ENCODE measurements around the gene SUPT5H. TPM values are rescaled to one million over a fixed set of nuclear protein-coding genes. Genes with fewer than 3 reads are reported as not detected.

Gene SUPT5H
- total and polyA plus RNA-seq, 2 of the 8 experiments (the other 6 are each of a cell fraction or from before 2014, with no cell fraction given) = 77.8 to 111 TPM

DNA sequence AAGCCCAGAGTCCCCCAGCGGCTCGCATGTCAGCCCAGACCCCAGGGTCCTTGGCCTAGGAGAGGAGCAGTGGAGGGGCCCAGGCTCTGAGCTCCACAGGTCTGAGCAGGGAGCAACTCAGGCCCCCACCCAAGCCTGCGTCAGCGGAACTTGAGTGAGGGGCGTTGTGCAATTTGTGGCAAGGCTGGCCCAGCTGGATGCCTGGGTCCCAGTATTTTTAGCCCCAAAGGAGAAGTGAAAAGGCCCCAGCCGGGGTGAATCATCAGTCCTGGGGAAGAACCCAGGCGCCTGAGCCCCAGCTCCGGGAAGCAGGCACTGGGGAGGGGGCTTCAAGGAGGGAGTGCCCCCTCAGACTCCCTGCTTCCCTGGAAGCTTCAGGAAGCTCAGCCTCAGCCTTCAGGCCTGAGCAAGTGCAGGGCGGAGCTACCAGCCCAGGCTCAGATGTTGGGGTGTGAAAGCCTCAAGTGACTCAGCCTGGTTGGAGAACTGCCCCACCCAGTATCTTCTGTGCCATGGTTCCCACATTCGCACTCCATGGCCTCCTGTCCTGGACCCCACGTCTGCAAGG lies 47.0 kb upstream of the SUPT5H start:
- Histone ChIP-seq H2BK5ac (ENCODE audit: low read depth, low read length) (no peak overlapping the region; the same call in 1 of the 2 replicates), H3K4ac (replicated peaks; ENCODE audit: insufficient read length, low read depth, low read length) (no peak overlapping the region), H4K5ac (ENCODE audit: insufficient read length, low read depth, low read length) (no peak overlapping the region), H2BK20ac (ENCODE audit: low read length) (no peak overlapping the region), H3K79me1 (ENCODE audit: low read depth, low read length) (no peaks in the 10 kb centered on the region), H3K27ac (ENCODE audit: low read depth, low read length) (no peak overlapping the region), H2BK15ac (ENCODE audit: low read length) (no peak overlapping the region), H3K18ac (ENCODE audit: extremely low read depth, low read length) (no peak overlapping the region; the same call in 1 of the 2 replicates), H3K9ac (replicated peaks in 1 of 4; ENCODE audit: extremely low read depth in 1 of 4, low read depth in 3 of 4, low read length in 3 of 4) (no peak overlapping the region), H3K36me3 (ENCODE audit: control insufficient read depth in 2 of 4, insufficient read depth in 4 of 4, low read length in 3 of 4) (peaks cover 0 to 7% (median 3%) of the 10 kb centered on the region in 4 experiments; a peak in 3 of 8 replicates), H3K79me2 (ENCODE audit: control insufficient read depth in 1 of 2, insufficient read depth in 2 of 2, low read length in 2 of 2) (no peaks in the 10 kb centered on the region), H3K4me2 (ENCODE audit: insufficient read depth in 1 of 2, low read depth in 2 of 2, low read length in 2 of 2) (no peak overlapping the region), H2BK12ac (ENCODE audit: low read depth, low read length) (no peak overlapping the region), H3K4me1 (replicated peaks in 1 of 4; ENCODE audit: control insufficient read depth in 3 of 4, insufficient read depth in 4 of 4, low read length in 3 of 4) (peaks cover 6 to 21% (median 13%) of the 10 kb centered on the region in 4 experiments), H4K91ac (replicated peaks; ENCODE audit: insufficient read length, low read length) (no peak overlapping the region), H3K23ac (ENCODE audit: insufficient read length) (no peak overlapping the region), H3K27me3 (replicated peaks in 1 of 4; ENCODE audit: control insufficient read depth in 3 of 4, extremely low read depth in 1 of 4, insufficient read depth in 3 of 4, low read length in 3 of 4) (no peaks in the 10 kb centered on the region), H2BK120ac (replicated peaks; ENCODE audit: low read depth, low read length) (no peak overlapping the region), H3K4me3 (ENCODE audit: extremely low read depth in 1 of 4, insufficient read depth in 2 of 4, low read depth in 3 of 4, low read length in 4 of 4) (no peak overlapping the region), H3K14ac (ENCODE audit: insufficient read length) (no peak overlapping the region), H4K8ac (ENCODE audit: extremely low read depth, insufficient read depth, low read length) (no peak overlapping the region), H2AK5ac (ENCODE audit: low read depth, low read length) (no peak overlapping the region), H3K23me2 (ENCODE audit: low read depth, low read length) (peaks cover 11% of the 10 kb centered on the region; the same call in 1 of the 2 replicates), H2AFZ (ENCODE audit: low read length) (no peak overlapping the region), H3K56ac (replicated peaks; ENCODE audit: insufficient read length, low read depth, low read length) (no peak overlapping the region), H4K20me1 (replicated peaks in 1 of 2; ENCODE audit: control insufficient read depth in 1 of 2, insufficient read depth in 2 of 2, low read length in 2 of 2) (peaks cover 2 to 7% of the 10 kb centered on the region in 2 experiments), H3K9me3 (ENCODE audit: insufficient read depth in 2 of 2, low read depth in 1 of 2, low read length in 1 of 2) (no peaks in the 10 kb centered on the region)
- FAIRE-seq = no peak
- TF ChIP-seq SAP30 (IDR thresholded peaks at IDR 0.05; ENCODE audit: insufficient read depth, insufficient replicate concordance, low read length) = no peak
- no peak for TF ChIP-seq BRCA1 (IDR thresholded peaks at IDR 0.05; ENCODE audit: low read depth, low read length)
- no peak for TF ChIP-seq TBP (IDR thresholded peaks at IDR 0.05; ENCODE audit: low read depth, low read length)
- CTCF ChIA-PET (ENCODE audit: partially characterized antibody) = interaction anchor here (0.6 to 9.5 kb wide), 25 partner anchors 9 to 845 kb away, joined by 3 to 128 read pairs (median 4); partner anchors contain the start of genes EID2B, PLEKHG2 and ZFP36
- DNase-seq (ENCODE audit: low read depth in 1 of 2, low spot score in 2 of 2) = no peak
- WGBS, 2 experiments (ENCODE audit: extremely low coverage in 1 of 2, insufficient coverage in 1 of 2, insufficient read length in 1 of 2, insufficient replicate concordance in 2 of 2, low coverage in 1 of 2, low lambda C conversion rate in 2 of 2, missing lambda C conversion rate in 1 of 2) = 90% methylated on average over 10 of the region's 11 CpGs; no CpG with 5 or more reads in 1 of the 2 experiments
- POLR2A ChIA-PET (ENCODE audit: partially characterized antibody) = interaction anchor here (0.5 to 14.3 kb wide), 19 partner anchors 6 to 403 kb away, joined by 3 to 234 read pairs (median 4); partner anchors contain the start of genes DLL3, EID2B, PLEKHG2 and RPS16

Measured in H1 (cell line).